GM21723 (cell line): Measurements from ENCODE around the gene THSD4.

ENCODE experiments used
- ATAC-seq: cut with Tn5 transposase; IDR thresholded peaks from one replicate; pipeline ENCODE4 v1.9.1; 2021; ENCODE audit warnings: mild to moderate bottlenecking, moderate library complexity; ENCODE audit not compliant: unreplicated experiment

The THSD4 gene

GRCh38 chr15:71510763-71511162 is 395.5 kb downstream of the THSD4 start:
- no peak for ATAC-seq

GRCh38 chr15:71511796-71512681 is 396.8 kb downstream of the THSD4 start:
- ATAC-seq, result no peak

GRCh38 chr15:71512682-71513006 is 397.4 kb downstream of the THSD4 start:
- no peak for ATAC-seq

GRCh38 chr15:71515375-71516186 is 400.3 kb downstream of the THSD4 start:
- ATAC-seq, result no peak

- no peak for ATAC-seq
Observed at GRCh38 chr15:71517751-71518150, 402.5 kb downstream of the THSD4 start.

GRCh38 chr15:71518661-71519060 is 403.4 kb downstream of the THSD4 start:
- ATAC-seq, result no peak

GRCh38 chr15:71526060-71526820 is 411.0 kb downstream of the THSD4 start:
- no peak for ATAC-seq

GRCh38 chr15:71529361-71529760 is 414.1 kb downstream of the THSD4 start:
- ATAC-seq, result no peak

- ATAC-seq, result no peak
Observed at GRCh38 chr15:71530116-71530515, 414.8 kb downstream of the THSD4 start.

GRCh38 chr15:71532994-71533393 is 417.7 kb downstream of the THSD4 start:
- ATAC-seq, result no peak

GRCh38 chr15:71538181-71538580 is 422.9 kb downstream of the THSD4 start:
- ATAC-seq, result no peak

GRCh38 chr15:71541746-71542145 is 426.5 kb downstream of the THSD4 start:
- ATAC-seq, result no peak

- ATAC-seq, result no peak
Observed at GRCh38 chr15:71542836-71543235, 427.6 kb downstream of the THSD4 start.

GRCh38 chr15:71543413-71543812 is 428.1 kb downstream of the THSD4 start:
- ATAC-seq, result no peak

- no peak for ATAC-seq
Observed at GRCh38 chr15:71545223-71545760, 430.0 kb downstream of the THSD4 start.

- ATAC-seq, result no peak
Observed at GRCh38 chr15:71545923-71546322, 430.7 kb downstream of the THSD4 start.

- no peak for ATAC-seq
Observed at GRCh38 chr15:71547011-71547410, 431.7 kb downstream of the THSD4 start.

- ATAC-seq, result no peak
Observed at GRCh38 chr15:71548401-71548807, 433.1 kb downstream of the THSD4 start.

- ATAC-seq, result no peak
Observed at GRCh38 chr15:71549091-71549490, 433.8 kb downstream of the THSD4 start.

GRCh38 chr15:71549697-71550096 is 434.4 kb downstream of the THSD4 start:
- ATAC-seq, result no peak

GRCh38 chr15:71551566-71551965 is 436.3 kb downstream of the THSD4 start:
- no peak for ATAC-seq
